ENCODE data around the gene HDAC7.

HDAC7 gene

DNA sequence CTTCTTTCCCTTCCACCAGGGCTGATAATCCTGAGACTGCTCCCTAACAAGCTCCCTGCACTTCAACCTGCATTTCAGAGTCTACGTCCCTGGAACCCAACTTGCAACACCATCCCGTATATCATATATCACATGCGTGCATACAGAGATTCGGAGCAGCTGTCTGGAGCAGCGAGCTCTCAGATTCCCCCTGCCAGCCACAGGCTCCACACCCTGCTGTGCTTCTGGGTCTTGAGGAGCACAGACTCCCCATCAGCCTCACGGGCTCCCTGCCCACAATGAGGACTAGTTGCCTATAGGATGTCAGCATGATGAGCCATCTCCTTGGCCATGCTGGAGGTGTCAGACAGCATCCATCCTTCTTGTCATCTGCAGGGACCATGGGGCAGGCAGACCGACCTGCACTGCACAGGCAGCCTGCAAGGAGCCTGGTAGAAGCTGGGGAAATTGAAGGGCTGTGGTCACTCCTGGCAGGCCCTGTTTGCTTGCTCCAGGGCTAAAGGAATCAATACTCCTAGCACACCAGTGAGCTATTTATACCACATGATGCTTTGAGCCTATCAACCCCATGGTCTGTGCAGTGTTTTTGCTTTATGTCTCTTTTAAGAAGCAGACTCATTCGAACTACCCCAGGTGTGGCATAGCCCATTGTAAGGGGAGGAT lies 19.6 kb upstream of the HDAC7 start:
- no peak overlapping the region for H3K27ac ChIP-seq (ENCODE audit: low read depth, low read length)

DNA sequence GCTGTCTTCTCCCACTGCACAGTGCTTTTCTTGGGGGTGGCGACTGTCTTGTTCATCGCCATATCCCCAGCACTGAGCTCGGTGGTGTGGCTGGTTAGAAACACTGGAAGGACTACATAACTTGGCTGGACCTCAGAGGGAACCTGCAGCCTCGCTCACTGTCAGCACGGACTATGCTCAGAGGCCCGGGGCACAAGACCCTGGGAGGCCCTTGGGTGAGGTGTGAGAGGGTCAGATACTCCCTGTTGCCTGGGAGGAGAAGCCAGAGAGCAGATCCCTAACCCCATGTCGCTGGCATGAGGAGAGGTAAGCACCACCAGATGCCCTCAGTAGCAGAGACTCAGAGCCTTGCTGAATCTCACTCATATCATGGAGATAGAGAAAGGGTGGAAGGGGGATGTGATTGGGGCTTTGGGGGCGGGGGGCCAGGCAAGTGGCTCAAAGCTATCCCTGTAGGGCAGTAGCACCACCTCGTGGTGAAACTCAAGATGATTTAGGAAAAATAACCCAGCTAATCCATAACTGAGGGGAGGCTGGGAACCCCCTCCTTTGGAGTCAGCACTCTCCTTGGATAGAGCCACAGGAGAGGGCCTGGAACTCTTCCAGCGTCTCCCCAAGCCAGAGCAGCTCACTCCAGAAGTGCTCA lies 18.7 kb upstream of the HDAC7 start:
- Histone ChIP-seq H3K27me3 (ENCODE audit: insufficient read depth, low read length) (no peaks in the 10 kb centered on the region), H3K79me2 (ENCODE audit: control insufficient read depth, insufficient read depth, low read length, unreplicated experiment) (no peaks in the 10 kb centered on the region), H3K36me3 (ENCODE audit: insufficient read depth, low read length) (no peaks in the 10 kb centered on the region), H3K27ac (ENCODE audit: low read depth, low read length) (no peak overlapping the region), H3K4me1 (ENCODE audit: control insufficient read depth, insufficient read depth, low read length, unreplicated experiment) (peaks cover 13% of the 10 kb centered on the region), H2AFZ (ENCODE audit: low read length, unreplicated experiment) (no peak overlapping the region), H3K4me3 (ENCODE audit: low read depth, low read length) (no peak overlapping the region)

More for the DNA sequence above, 19.6 kb upstream of the HDAC7 start:
- H3K27me3 ChIP-seq (ENCODE audit: insufficient read depth, low read length): no peaks in the 10 kb centered on the region
- H3K79me2 ChIP-seq (ENCODE audit: control insufficient read depth, insufficient read depth, low read length, unreplicated experiment): no peaks in the 10 kb centered on the region
- no peak overlapping the region for H3K4me3 ChIP-seq (ENCODE audit: low read depth, low read length)
- no peaks in the 10 kb centered on the region for H3K36me3 ChIP-seq (ENCODE audit: insufficient read depth, low read length)
- H3K4me1 ChIP-seq (ENCODE audit: control insufficient read depth, insufficient read depth, low read length, unreplicated experiment): peaks cover 13% of the 10 kb centered on the region
- no peak overlapping the region for H2AFZ ChIP-seq (ENCODE audit: low read length, unreplicated experiment)

DNA sequence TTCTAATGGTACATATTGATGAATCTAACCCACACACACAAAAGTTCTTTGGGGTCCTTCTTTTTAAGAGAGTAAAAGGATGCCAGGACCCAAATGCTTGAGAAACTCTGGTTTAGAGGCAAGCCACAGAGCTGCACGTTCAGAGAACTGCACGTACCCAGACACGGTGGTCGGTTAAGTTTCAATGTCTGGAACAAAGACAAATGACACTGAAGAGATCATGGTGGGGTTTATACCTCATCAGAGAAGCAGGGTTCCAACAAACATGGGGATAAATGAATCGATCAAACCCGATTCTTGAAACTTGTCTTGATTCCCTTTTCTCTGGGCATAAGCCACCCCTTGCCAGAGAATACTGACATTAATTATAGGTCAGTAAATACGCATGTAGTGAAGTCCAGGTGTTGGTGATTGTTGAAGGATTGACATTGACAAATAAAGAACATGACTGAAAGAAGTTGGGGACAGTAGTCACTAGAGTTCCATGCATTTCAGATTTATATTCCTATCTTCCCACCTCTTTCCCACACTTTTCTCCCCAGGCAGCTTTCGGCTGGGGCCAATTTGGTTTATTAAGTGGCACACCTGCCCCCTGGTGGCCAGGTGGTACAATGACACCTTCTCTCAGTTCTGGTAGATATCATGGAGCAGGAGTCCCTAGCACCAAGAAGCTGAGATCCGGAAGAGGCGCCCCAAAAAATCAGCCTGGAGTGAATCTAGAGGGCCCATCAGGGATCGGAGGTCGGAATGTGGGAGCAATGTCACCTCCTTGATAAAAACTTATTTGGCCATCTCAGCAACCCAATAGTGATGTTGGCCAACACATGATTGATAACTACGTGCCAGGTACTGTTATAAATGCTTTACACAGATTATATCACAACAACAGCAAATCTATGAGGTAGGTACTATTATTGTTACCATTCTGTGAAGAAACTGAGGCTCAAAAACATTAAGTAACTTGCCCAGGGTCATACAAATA lies 17.8 kb upstream of the HDAC7 start:
- Histone ChIP-seq H3K27me3 (ENCODE audit: insufficient read depth, low read length) (no peaks in the 10 kb centered on the region), H3K4me3 (ENCODE audit: low read depth, low read length) (no peak overlapping the region), H2AFZ (ENCODE audit: low read length, unreplicated experiment) (no peak overlapping the region), H3K36me3 (ENCODE audit: insufficient read depth, low read length) (no peaks in the 10 kb centered on the region), H3K27ac (ENCODE audit: low read depth, low read length) (no peak overlapping the region), H3K79me2 (ENCODE audit: control insufficient read depth, insufficient read depth, low read length, unreplicated experiment) (no peaks in the 10 kb centered on the region), H3K4me1 (ENCODE audit: control insufficient read depth, insufficient read depth, low read length, unreplicated experiment) (peaks cover 13% of the 10 kb centered on the region)

DNA sequence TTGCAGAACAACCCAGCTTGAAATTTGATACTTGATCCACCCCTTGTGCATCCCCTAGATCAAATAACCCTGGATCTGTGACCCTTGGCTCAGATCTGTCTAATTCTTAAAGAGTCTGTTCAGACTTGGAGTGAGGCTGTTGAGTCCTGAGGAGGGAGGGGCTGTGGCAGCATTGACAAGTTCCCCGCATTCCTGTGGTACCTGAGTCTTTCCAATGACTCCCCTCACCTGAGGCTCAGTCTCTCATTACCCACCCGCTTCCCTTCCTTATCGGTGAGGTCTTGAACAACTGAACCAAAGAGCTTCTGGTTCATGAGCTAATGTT lies 16.1 kb upstream of the HDAC7 start:
- Histone ChIP-seq H2AFZ (ENCODE audit: low read length, unreplicated experiment) (no peak overlapping the region), H3K4me1 (ENCODE audit: control insufficient read depth, insufficient read depth, low read length, unreplicated experiment) (peaks cover 7% of the 10 kb centered on the region), H3K36me3 (ENCODE audit: insufficient read depth, low read length) (no peaks in the 10 kb centered on the region), H3K27me3 (ENCODE audit: insufficient read depth, low read length) (no peaks in the 10 kb centered on the region), H3K27ac (ENCODE audit: low read depth, low read length) (no peak overlapping the region), H3K79me2 (ENCODE audit: control insufficient read depth, insufficient read depth, low read length, unreplicated experiment) (no peaks in the 10 kb centered on the region), H3K4me3 (ENCODE audit: low read depth, low read length) (no peak overlapping the region)

DNA sequence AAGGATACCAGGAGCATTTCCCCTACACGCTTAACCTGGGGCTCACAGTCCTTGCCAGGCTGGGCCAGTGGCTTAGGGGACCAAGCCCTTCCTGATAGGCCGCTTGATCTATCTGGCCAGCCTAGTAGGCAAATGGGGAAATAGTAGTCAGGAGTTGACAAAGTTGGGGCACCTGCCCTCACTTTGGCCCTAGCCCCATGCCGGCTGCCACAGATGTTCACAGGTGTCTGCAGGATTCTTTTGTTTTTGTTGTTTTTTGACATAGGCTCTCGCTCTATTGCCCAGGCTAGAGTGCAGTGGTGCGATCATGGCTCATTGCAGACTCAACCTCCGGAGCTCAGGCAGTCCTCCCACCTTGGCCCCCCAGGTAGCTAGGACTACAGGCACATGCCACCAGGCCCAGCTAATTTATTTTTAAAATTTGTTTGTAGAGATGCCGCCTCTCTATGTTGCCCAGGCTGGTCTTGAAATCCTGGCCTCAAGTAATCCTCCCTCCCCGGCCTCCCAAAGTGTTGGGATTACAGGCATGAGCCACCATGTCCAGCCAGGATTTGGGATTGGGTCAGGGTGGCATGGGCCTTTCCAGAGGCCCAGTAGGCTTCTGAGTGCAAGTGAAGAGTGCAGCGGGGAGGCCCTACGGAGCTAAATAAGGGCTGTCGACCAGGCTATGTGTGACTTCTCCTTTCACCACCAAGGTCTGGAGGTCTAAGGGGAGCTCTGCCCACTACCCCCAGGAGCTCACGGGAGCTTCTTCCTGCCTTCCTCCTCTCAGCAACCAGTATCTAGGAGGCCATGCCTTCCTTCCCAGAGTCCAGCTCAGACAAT lies 15.5 kb upstream of the HDAC7 start:
- no peaks in the 10 kb centered on the region for H3K79me2 ChIP-seq (ENCODE audit: control insufficient read depth, insufficient read depth, low read length, unreplicated experiment)
- no peaks in the 10 kb centered on the region for H3K36me3 ChIP-seq (ENCODE audit: insufficient read depth, low read length)
- H3K4me1 ChIP-seq (ENCODE audit: control insufficient read depth, insufficient read depth, low read length, unreplicated experiment): peaks cover 7% of the 10 kb centered on the region
- H3K4me3 ChIP-seq (ENCODE audit: low read depth, low read length): no peak overlapping the region
- H3K27me3 ChIP-seq (ENCODE audit: insufficient read depth, low read length): no peaks in the 10 kb centered on the region
- no peak overlapping the region for H2AFZ ChIP-seq (ENCODE audit: low read length, unreplicated experiment)
- no peak overlapping the region for H3K27ac ChIP-seq (ENCODE audit: low read depth, low read length)

DNA sequence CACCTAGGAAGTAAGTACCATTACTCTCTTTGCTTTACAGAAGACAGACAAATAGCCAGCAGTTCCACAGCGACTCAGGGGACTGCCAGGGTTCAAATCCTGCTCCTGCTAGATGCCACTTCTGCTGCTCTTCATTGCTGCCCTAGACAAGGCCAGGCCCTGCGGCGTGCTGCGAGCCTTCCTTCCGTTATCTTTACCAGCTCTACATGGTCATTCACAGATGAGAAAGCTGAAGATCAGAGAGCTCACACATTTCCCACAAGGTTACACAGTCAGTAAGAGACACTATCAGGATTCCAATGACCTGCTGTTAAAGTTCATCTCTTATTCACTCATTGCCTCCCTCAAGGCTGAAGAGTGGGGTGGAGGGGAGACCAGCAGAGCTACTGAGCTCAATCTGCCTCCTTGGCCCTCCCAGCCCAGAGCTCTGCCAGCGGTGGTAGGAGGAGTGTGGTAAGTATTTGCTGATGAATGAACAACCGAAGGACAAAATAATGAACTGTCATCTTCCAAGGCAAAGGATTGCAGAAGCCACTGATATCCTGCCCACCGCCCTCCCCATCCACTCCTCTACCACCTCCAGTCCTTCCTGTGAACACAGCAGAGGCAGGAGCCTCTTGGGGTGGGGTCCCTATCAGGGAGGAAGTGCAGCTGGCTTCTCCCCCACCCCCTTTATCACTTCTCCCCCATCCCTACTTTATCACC lies 14.6 kb upstream of the HDAC7 start:
- Histone ChIP-seq H2AFZ (ENCODE audit: low read length, unreplicated experiment) (no peak overlapping the region), H3K4me3 (ENCODE audit: low read depth, low read length) (no peak overlapping the region), H3K4me1 (ENCODE audit: control insufficient read depth, insufficient read depth, low read length, unreplicated experiment) (peaks cover 8% of the 10 kb centered on the region), H3K36me3 (ENCODE audit: insufficient read depth, low read length) (no peaks in the 10 kb centered on the region), H3K79me2 (ENCODE audit: control insufficient read depth, insufficient read depth, low read length, unreplicated experiment) (no peaks in the 10 kb centered on the region), H3K27me3 (ENCODE audit: insufficient read depth, low read length) (no peaks in the 10 kb centered on the region), H3K27ac (ENCODE audit: low read depth, low read length) (no peak overlapping the region)

DNA sequence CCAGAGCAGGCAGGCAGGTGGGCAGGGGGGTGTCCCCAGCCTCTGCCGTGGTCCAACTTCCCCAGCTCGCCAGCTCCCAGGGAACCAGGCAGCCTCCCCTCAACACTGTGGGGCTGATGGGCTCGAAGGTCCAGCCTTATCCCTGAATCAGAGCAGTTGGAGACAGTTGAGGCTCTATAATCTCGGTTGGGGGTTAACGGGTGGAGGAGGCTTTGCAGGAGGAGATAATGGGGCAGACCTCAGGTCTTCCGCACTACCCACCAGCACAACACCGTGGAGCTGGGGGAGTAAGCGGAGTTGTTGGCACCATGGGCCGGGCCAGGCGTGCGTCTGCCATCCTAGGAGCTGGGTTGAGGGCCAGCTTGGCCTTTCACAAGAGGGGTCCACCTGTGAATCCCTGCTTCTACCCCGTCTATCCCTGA lies 13.9 kb upstream of the HDAC7 start:
- H3K4me3 ChIP-seq (ENCODE audit: low read depth, low read length): no peak overlapping the region

DNA sequence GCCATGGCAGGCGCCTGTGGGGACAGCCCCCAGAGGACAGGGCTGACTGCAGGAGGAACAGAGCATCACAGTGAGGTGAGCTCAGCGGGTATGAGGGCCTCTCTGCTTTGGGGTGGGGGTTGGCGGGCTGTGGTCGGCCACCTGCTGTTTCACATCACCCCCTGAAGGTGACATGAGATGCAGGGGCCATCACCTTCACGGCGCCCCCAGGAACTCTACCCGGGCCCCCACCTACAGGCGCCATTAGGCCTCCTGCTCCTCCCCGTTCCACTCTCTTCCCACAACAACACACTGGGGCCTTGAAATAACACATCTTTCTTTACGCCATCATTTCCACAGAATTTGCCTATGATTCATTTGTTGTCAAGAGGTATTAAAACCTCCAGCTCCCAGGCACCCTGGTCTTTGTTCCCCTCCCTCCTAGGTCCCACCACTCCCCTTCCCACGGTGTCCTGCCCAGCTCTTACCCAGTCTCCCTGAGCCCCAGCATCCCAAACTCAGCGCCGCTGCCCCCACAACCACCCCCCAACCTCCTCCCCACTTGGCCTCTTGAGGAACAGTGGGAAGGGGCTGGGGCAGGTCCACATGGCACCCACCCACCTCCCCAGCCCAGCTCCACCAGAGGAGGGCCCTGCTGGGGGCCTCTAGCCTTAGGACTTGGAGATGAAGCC lies 12.7 kb upstream of the HDAC7 start:
- H3K27ac ChIP-seq (ENCODE audit: low read depth, low read length): no peak overlapping the region

More for the DNA sequence above, 13.9 kb upstream of the HDAC7 start:
- Histone ChIP-seq H3K4me1 (ENCODE audit: control insufficient read depth, insufficient read depth, low read length, unreplicated experiment) (peaks cover 15% of the 10 kb centered on the region), H3K27me3 (ENCODE audit: insufficient read depth, low read length) (no peaks in the 10 kb centered on the region), H2AFZ (ENCODE audit: low read length, unreplicated experiment) (no peak overlapping the region), H3K36me3 (ENCODE audit: insufficient read depth, low read length) (no peaks in the 10 kb centered on the region), H3K79me2 (ENCODE audit: control insufficient read depth, insufficient read depth, low read length, unreplicated experiment) (no peaks in the 10 kb centered on the region), H3K27ac (ENCODE audit: low read depth, low read length) (no peak overlapping the region)

DNA sequence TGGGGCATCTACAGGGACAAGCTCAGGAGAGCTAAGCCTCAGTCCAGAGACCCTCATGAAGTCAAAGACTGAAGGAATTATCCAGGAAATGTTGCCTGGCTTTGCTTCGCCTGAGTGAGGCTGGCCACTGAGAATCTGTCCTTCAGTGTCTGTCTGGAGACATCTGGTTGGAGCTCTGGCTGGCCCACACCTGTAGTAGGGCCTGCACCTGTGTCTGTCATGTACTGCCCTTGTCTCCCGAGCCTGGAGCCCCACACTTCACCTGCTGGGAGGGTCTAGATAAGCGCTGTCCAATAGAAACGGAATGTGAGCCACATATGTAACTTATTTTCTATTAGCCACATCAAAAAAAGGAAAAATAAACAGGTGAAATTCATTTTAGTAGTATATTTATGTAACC lies 9.9 kb upstream of the HDAC7 start:
- no peaks in the 10 kb centered on the region for H3K36me3 ChIP-seq (ENCODE audit: insufficient read depth, low read length)
- H3K4me1 ChIP-seq (ENCODE audit: control insufficient read depth, insufficient read depth, low read length, unreplicated experiment): peaks cover 13% of the 10 kb centered on the region
- no peak overlapping the region for H3K4me3 ChIP-seq (ENCODE audit: low read depth, low read length)
- no peak overlapping the region for H3K27ac ChIP-seq (ENCODE audit: low read depth, low read length)
- no peaks in the 10 kb centered on the region for H3K79me2 ChIP-seq (ENCODE audit: control insufficient read depth, insufficient read depth, low read length, unreplicated experiment)
- H3K27me3 ChIP-seq (ENCODE audit: insufficient read depth, low read length): no peaks in the 10 kb centered on the region
- H2AFZ ChIP-seq (ENCODE audit: low read length, unreplicated experiment): no peak overlapping the region

More for the DNA sequence above, 12.7 kb upstream of the HDAC7 start:
- no peaks in the 10 kb centered on the region for H3K79me2 ChIP-seq (ENCODE audit: control insufficient read depth, insufficient read depth, low read length, unreplicated experiment)
- H3K4me1 ChIP-seq (ENCODE audit: control insufficient read depth, insufficient read depth, low read length, unreplicated experiment): peaks cover 20% of the 10 kb centered on the region
- H3K27me3 ChIP-seq (ENCODE audit: insufficient read depth, low read length): no peaks in the 10 kb centered on the region
- H2AFZ ChIP-seq (ENCODE audit: low read length, unreplicated experiment): no peak overlapping the region
- no peak overlapping the region for H3K4me3 ChIP-seq (ENCODE audit: low read depth, low read length)
- no peaks in the 10 kb centered on the region for H3K36me3 ChIP-seq (ENCODE audit: insufficient read depth, low read length)

All from ACC112 (cell line).